Dendritic cell treated with granulocyte-macrophage colony-stimulating factor and Interleukin-4, amounts not matched to agents 40 ng/mL and 50 ng/mL, for 4 days (primary cell): ENCODE results near the gene ZMIZ2.
"Not testable (repeated sequence)": the region's sequence is repeated elsewhere in the genome, so short reads cannot be mapped to it uniquely, and the experiment has no call there.

ENCODE experiments used
- H3K27ac Mint-ChIP-seq: one replicate; pipeline ENCODE4 v1.8.0; 2022; ENCODE audit warnings: mild to moderate bottlenecking, mixed read lengths
- H3K27me3 Mint-ChIP-seq: one replicate; pipeline ENCODE4 v1.8.0; 2022; ENCODE audit warnings: mild to moderate bottlenecking, mixed read lengths
- H3K36me3 Mint-ChIP-seq: one replicate; pipeline ENCODE4 v1.8.0; 2022; ENCODE audit warnings: low read depth, mixed read lengths
- H3K4me1 Mint-ChIP-seq: one replicate; pipeline ENCODE4 v1.8.0; 2022; ENCODE audit warnings: low read depth, mixed read lengths
- H3K4me3 Mint-ChIP-seq: one replicate; pipeline ENCODE4 v1.8.0; 2022; ENCODE audit warnings: mild to moderate bottlenecking, moderate library complexity, mixed read lengths
- H3K9me3 Mint-ChIP-seq: one replicate; pipeline ENCODE4 v1.8.0; 2022; ENCODE audit warnings: mixed read lengths
- intact Hi-C: fragments of 100-400 bp; cut with micrococcal nuclease; formaldehyde crosslinking; loops from one replicate; pipeline ENCODE4 v1.15.0; 2022

Gene ZMIZ2

GRCh38 chr7:44767134-44767911 is 18.7 kb downstream of the ZMIZ2 start:
- Mint-ChIP-seq H3K9me3 (no peaks in the 10 kb centered on the region), H3K4me3 (no peak overlapping the region), H3K36me3 (peaks cover 63% of the 10 kb centered on the region), H3K4me1 (peaks cover 40% of the 10 kb centered on the region), H3K27me3 (peaks cover 4% of the 10 kb centered on the region), H3K27ac (no peak overlapping the region)
- intact Hi-C loops: no loop called here

- Mint-ChIP-seq H3K27ac (no peak overlapping the region), H3K9me3 (no peaks in the 10 kb centered on the region), H3K36me3 (peaks cover 56% of the 10 kb centered on the region), H3K4me1 (peaks cover 40% of the 10 kb centered on the region), H3K27me3 (peaks cover 4% of the 10 kb centered on the region), H3K4me3 (no peak overlapping the region)
- intact Hi-C loops: no loop called here
Observed at GRCh38 chr7:44767912-44768627, 19.4 kb downstream of the ZMIZ2 start.

GRCh38 chr7:44768628-44769371 is 20.2 kb downstream of the ZMIZ2 start:
- Mint-ChIP-seq H3K9me3 (no peaks in the 10 kb centered on the region), H3K27ac (no peak overlapping the region), H3K4me1 (peaks cover 40% of the 10 kb centered on the region), H3K36me3 (peaks cover 49% of the 10 kb centered on the region), H3K27me3 (peaks cover 4% of the 10 kb centered on the region), H3K4me3 (peak overlapping the region; percentile 24)
- intact Hi-C loops: no loop called here

GRCh38 chr7:44769376-44769775 is 20.7 kb downstream of the ZMIZ2 start:
- intact Hi-C loops: no loop called here
- Mint-ChIP-seq H3K9me3 (no peaks in the 10 kb centered on the region), H3K27ac (peak overlapping the region; percentile 58), H3K4me3 (peak overlapping the region; percentile 37), H3K36me3 (peaks cover 43% of the 10 kb centered on the region), H3K27me3 (peaks cover 7% of the 10 kb centered on the region), H3K4me1 (peaks cover 40% of the 10 kb centered on the region)

- Mint-ChIP-seq H3K27me3 (peaks cover 9% of the 10 kb centered on the region), H3K4me1 (peaks cover 40% of the 10 kb centered on the region), H3K9me3 (no peaks in the 10 kb centered on the region), H3K36me3 (peaks cover 38% of the 10 kb centered on the region), H3K27ac (peak overlapping the region; percentile 58), H3K4me3 (peak overlapping the region; percentile 37)
- intact Hi-C loops: no loop called here
Observed at GRCh38 chr7:44769776-44770294, 21.2 kb downstream of the ZMIZ2 start.

GRCh38 chr7:44771358-44771757 is 22.7 kb downstream of the ZMIZ2 start:
- H3K27me3 Mint-ChIP-seq: peaks cover 11% of the 10 kb centered on the region
- peaks cover 40% of the 10 kb centered on the region for H3K4me1 Mint-ChIP-seq
- H3K9me3 Mint-ChIP-seq: no peaks in the 10 kb centered on the region
- peaks cover 23% of the 10 kb centered on the region for H3K36me3 Mint-ChIP-seq
- intact Hi-C loops: no loop called here
- no peak overlapping the region for H3K27ac Mint-ChIP-seq
- no peak overlapping the region for H3K4me3 Mint-ChIP-seq

GRCh38 chr7:44772440-44772839 is 23.8 kb downstream of the ZMIZ2 start:
- Mint-ChIP-seq H3K27ac (no peak overlapping the region), H3K27me3 (peaks cover 11% of the 10 kb centered on the region), H3K4me3 (no peak overlapping the region), H3K36me3 (peaks cover 12% of the 10 kb centered on the region), H3K9me3 (no peaks in the 10 kb centered on the region), H3K4me1 (peaks cover 39% of the 10 kb centered on the region)
- intact Hi-C loops: no loop called here

- H3K27ac Mint-ChIP-seq: no peak overlapping the region
- H3K4me1 Mint-ChIP-seq: peaks cover 34% of the 10 kb centered on the region
- no peaks in the 10 kb centered on the region for H3K9me3 Mint-ChIP-seq
- intact Hi-C loops: no loop called here
- H3K36me3 Mint-ChIP-seq: peaks cover 8% of the 10 kb centered on the region
- H3K4me3 Mint-ChIP-seq: no peak overlapping the region
- H3K27me3 Mint-ChIP-seq: peaks cover 11% of the 10 kb centered on the region
Observed at GRCh38 chr7:44772867-44773266, 24.2 kb downstream of the ZMIZ2 start.

GRCh38 chr7:44774486-44774885 is 25.8 kb downstream of the ZMIZ2 start:
- Mint-ChIP-seq H3K27me3 (peaks cover 11% of the 10 kb centered on the region), H3K4me1 (peaks cover 18% of the 10 kb centered on the region)
- intact Hi-C loops, H3K27ac Mint-ChIP-seq, H3K36me3 Mint-ChIP-seq, H3K9me3 Mint-ChIP-seq, H3K4me3 Mint-ChIP-seq: not testable (repeated sequence)

GRCh38 chr7:44775383-44776107 is 26.9 kb downstream of the ZMIZ2 start:
- H3K9me3 Mint-ChIP-seq: no peaks in the 10 kb centered on the region
- no peaks in the 10 kb centered on the region for H3K36me3 Mint-ChIP-seq

GRCh38 chr7:44776211-44776610 is 27.6 kb downstream of the ZMIZ2 start:
- Mint-ChIP-seq H3K4me1 (peaks cover 3% of the 10 kb centered on the region), H3K27ac (no peak overlapping the region)

More at GRCh38 chr7:44775383-44776107, 26.9 kb downstream of the ZMIZ2 start:
- peaks cover 11% of the 10 kb centered on the region for H3K27me3 Mint-ChIP-seq
- no peak overlapping the region for H3K4me3 Mint-ChIP-seq
- no peak overlapping the region for H3K27ac Mint-ChIP-seq
- intact Hi-C loops: no loop called here
- H3K4me1 Mint-ChIP-seq: peaks cover 8% of the 10 kb centered on the region

GRCh38 chr7:44782460-44782859 is 33.8 kb downstream of the ZMIZ2 start:
- H3K27me3 Mint-ChIP-seq: no peaks in the 10 kb centered on the region
- H3K36me3 Mint-ChIP-seq: no peaks in the 10 kb centered on the region
- H3K9me3 Mint-ChIP-seq: peaks cover 10% of the 10 kb centered on the region
- no peaks in the 10 kb centered on the region for H3K4me1 Mint-ChIP-seq
- no peak overlapping the region for H3K27ac Mint-ChIP-seq
- intact Hi-C loops: no loop called here
- H3K4me3 Mint-ChIP-seq: no peak overlapping the region

More at GRCh38 chr7:44776211-44776610, 27.6 kb downstream of the ZMIZ2 start:
- H3K36me3 Mint-ChIP-seq: no peaks in the 10 kb centered on the region
- H3K27me3 Mint-ChIP-seq: peaks cover 11% of the 10 kb centered on the region
- intact Hi-C loops: no loop called here
- no peak overlapping the region for H3K4me3 Mint-ChIP-seq
- H3K9me3 Mint-ChIP-seq: no peaks in the 10 kb centered on the region

GRCh38 chr7:44783407-44783806 is 34.8 kb downstream of the ZMIZ2 start:
- H3K9me3 Mint-ChIP-seq: peaks cover 10% of the 10 kb centered on the region
- intact Hi-C loops: no loop called here
- H3K27ac Mint-ChIP-seq: no peak overlapping the region
- H3K27me3 Mint-ChIP-seq: no peaks in the 10 kb centered on the region
- H3K4me3 Mint-ChIP-seq: no peak overlapping the region
- H3K36me3 Mint-ChIP-seq: no peaks in the 10 kb centered on the region
- no peaks in the 10 kb centered on the region for H3K4me1 Mint-ChIP-seq
